ENCODE results near the gene PTP4A2.

DNA sequence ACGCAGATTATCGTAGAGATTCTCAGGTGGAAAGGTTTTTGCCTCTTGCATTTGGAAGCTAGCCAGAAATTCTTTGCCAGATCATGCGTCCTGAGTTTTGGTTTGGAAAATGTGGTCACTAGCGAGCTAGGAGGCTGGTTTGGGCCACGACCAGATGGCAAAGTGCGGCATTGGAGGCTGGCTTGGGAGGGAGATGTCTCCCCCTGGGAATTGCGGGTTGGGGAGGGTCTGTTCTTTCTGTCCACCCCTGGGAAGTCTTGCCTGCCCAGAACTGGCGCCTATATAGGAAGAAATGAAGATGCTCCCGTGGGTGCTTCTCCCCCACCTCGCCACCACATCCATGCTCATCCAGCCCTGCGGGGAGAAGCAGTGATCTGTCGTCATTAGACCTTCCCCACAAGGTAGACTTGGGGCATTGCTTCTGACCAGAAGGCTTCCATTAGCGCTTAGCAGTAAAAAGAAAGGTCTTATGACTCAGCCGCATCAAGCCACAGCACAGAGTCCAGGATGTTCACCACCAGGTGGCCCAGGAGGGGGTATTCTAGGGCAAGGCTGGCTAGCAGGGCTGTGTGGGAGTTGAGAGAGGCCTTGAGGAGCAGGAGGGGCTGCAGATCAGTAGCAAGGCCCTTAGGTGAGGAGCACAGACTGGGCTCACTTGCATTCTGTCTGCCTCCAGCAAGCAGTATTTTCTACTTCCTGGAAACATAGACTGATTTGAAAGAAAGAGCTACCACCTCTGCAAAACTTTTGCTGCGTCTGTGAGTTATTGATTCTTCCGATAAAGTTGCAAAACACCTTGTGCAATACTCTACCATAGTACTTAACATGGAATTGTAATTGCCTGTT, 1.5 kb upstream of the PTP4A2 start:
- TF ChIP-seq EZH2 (IDR thresholded peaks at IDR 0.05; ENCODE audit: borderline replicate concordance, low read depth, low read length, severe bottlenecking) (no peak), FOS (IDR thresholded peaks at IDR 0.05; ENCODE audit: borderline replicate concordance, insufficient read depth, low read length) (peak; percentile 17), GATA2 (IDR thresholded peaks at IDR 0.05; ENCODE audit: insufficient read depth, insufficient read length, low read depth, low read length) (no peak), POLR2A (IDR thresholded peaks at IDR 0.05; ENCODE audit: low read depth, low read length) (no peak), POLR2AphosphoS5 (IDR thresholded peaks at IDR 0.05; ENCODE audit: insufficient read depth, low read depth, low read length) (no peak), MYC (IDR thresholded peaks at IDR 0.05; ENCODE audit: low read depth, low read length) (no peak), JUN (IDR thresholded peaks at IDR 0.05; ENCODE audit: borderline replicate concordance, insufficient read depth, insufficient read length, low read depth) (no peak)
- TF ChIP-seq, protein P1, sequence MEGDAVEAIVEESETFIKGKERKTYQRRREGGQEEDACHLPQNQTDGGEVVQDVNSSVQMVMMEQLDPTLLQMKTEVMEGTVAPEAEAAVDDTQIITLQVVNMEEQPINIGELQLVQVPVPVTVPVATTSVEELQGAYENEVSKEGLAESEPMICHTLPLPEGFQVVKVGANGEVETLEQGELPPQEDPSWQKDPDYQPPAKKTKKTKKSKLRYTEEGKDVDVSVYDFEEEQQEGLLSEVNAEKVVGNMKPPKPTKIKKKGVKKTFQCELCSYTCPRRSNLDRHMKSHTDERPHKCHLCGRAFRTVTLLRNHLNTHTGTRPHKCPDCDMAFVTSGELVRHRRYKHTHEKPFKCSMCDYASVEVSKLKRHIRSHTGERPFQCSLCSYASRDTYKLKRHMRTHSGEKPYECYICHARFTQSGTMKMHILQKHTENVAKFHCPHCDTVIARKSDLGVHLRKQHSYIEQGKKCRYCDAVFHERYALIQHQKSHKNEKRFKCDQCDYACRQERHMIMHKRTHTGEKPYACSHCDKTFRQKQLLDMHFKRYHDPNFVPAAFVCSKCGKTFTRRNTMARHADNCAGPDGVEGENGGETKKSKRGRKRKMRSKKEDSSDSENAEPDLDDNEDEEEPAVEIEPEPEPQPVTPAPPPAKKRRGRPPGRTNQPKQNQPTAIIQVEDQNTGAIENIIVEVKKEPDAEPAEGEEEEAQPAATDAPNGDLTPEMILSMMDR (IDR thresholded peaks at IDR 0.05; ENCODE audit: extremely low read depth in 1 of 2, insufficient read depth in 1 of 2, low read depth in 1 of 2, low read length in 2 of 2) = peak; percentile 39 to 40
